A673 (cell line): Measurements from ENCODE around the gene FOLR3. TPM values are rescaled to one million over a fixed set of nuclear protein-coding genes. Genes with fewer than 3 reads are reported as not detected.

Experiments
- BruUV-seq: library from RNA; stranded (reverse); fragments of 400-500 nt; replicated peaks from 2 replicates; lab custom pipeline; 2021; lab: Mats Ljungman, UMichigan
- CTCF ChIA-PET: fragments of 300-600 bp; sonication (Branson Sonifier 250); formaldehyde crosslinking; loops from one replicate; lab custom pipeline; 2022; ENCODE audit warnings: antibody characterized with exemption; lab: Charles Lee
- POLR2A ChIA-PET: fragments of 300-600 bp; sonication (Branson Sonifier 250); formaldehyde crosslinking; loops from one replicate; lab custom pipeline; 2022; ENCODE audit warnings: antibody characterized with exemption; ENCODE audit not compliant: low non-redundant PET; lab: Charles Lee
- DNase-seq: peaks from one replicate; pipeline ENCODE4 v3.0.0-alpha.2; 2015; ENCODE audit warnings: low spot score
- H3K27ac ChIP-seq: fragments of 200-600 bp; sonication (generic); 2 replicates; pipeline ENCODE4 v1.5.1; 2016; ENCODE audit warnings: mixed run types, low read depth, mild to moderate bottlenecking, mixed read lengths, antibody characterized with exemption, low read length; ENCODE audit not compliant: poor library complexity, severe bottlenecking
- H3K27me3 ChIP-seq: fragments of 200-600 bp; sonication (generic); replicated peaks from 2 replicates; pipeline ENCODE4 v1.6.1; 2017; ENCODE audit warnings: mixed run types, low read depth, mild to moderate bottlenecking, mixed read lengths, antibody characterized with exemption, low read length; ENCODE audit not compliant: insufficient read depth, poor library complexity
- H3K36me3 ChIP-seq: fragments of 200-600 bp; sonication (generic); 2 replicates; pipeline ENCODE4 v1.6.1; 2016; ENCODE audit warnings: mixed run types, mild to moderate bottlenecking, mixed read lengths, antibody characterized with exemption, low read length; ENCODE audit not compliant: insufficient read depth, poor library complexity, severe bottlenecking
- H3K4me1 ChIP-seq: fragments of 200-600 bp; sonication (generic); 2 replicates; pipeline ENCODE4 v1.6.1; 2017; ENCODE audit warnings: mixed run types, mild to moderate bottlenecking, mixed read lengths, antibody characterized with exemption, low read length; ENCODE audit not compliant: insufficient read depth, poor library complexity, severe bottlenecking
- H3K4me3 ChIP-seq: fragments of 200-600 bp; sonication (generic); 2 replicates; pipeline ENCODE4 v1.5.1; 2016; ENCODE audit warnings: low read depth, mixed run types, mild to moderate bottlenecking, mixed read lengths, low read length; ENCODE audit not compliant: poor library complexity, severe bottlenecking
- H3K9me3 ChIP-seq: fragments of 200-600 bp; sonication (generic); 2 replicates; pipeline ENCODE4 v1.6.1; 2016; ENCODE audit warnings: mixed run types, low read depth, mild to moderate bottlenecking, mixed read lengths, antibody characterized with exemption, low read length; ENCODE audit not compliant: poor library complexity, severe bottlenecking
- CTCF ChIP-seq: fragments of 300-800, 200-600 bp; sonication (generic); conservative IDR thresholded peaks from 2 replicates; pipeline ENCODE4 v1.5.1; 2017; ENCODE audit warnings: low read depth, mild to moderate bottlenecking, antibody characterized with exemption, low read length, moderate library complexity, mixed read lengths
- EZH2 ChIP-seq: fragments of 200-600 bp; sonication (generic); IDR thresholded peaks from 2 replicates; pipeline ENCODE4 v1.6.1; 2017; ENCODE audit warnings: borderline replicate concordance, low read depth, mild to moderate bottlenecking, mixed read lengths, antibody characterized with exemption, low read length; ENCODE audit not compliant: poor library complexity, severe bottlenecking
- intact Hi-C: fragments of 100-400 bp; cut with micrococcal nuclease; formaldehyde crosslinking; loops from one replicate; pipeline ENCODE4 v1.10.0; 2022; ENCODE audit not compliant: unreplicated experiment
- total RNA-seq: library from RNA; stranded (reverse); gene quantifications from 2 replicates; pipeline ENCODE4 v1.2.3, GENCODE V29; 2021

FOLR3 gene
- total RNA-seq, 1 experiment from 2014 or later = not detected

GRCh38 chr11:72112143-72112977, 23.2 kb upstream of the FOLR3 start, which contains the start of gene ANAPC15:
Gene ANAPC15, minus strand, starts transcription at chr11:72112695. Its CDS starts 1,419 bp downstream, at chr11:72111276.
- POLR2A ChIA-PET = interaction anchor here (0.6 kb wide), 1 partner anchor 33 kb away, joined by 4 read pairs; no protein-coding TSS in a partner anchor
- no peaks in the 10 kb centered on the region for H3K36me3 ChIP-seq
- TF ChIP-seq EZH2 (no peak), CTCF (no peak)
- peak; percentile 100 for DNase-seq
- CTCF ChIA-PET = no interaction called here
- BruUV-seq = no TSS peak
- H3K9me3 ChIP-seq = no peaks in the 10 kb centered on the region
- intact Hi-C loops = loop anchor here (1.0 to 5.0 kb wide), 3 partner anchors 9 to 110 kb away; partner anchors contain the start of genes INPPL1, LAMTOR1, LRRC51 and NUMA1
- peak within 1 kb of the TSS; percentile 56 for H3K4me3 ChIP-seq
- no peaks in the 10 kb centered on the region for H3K27me3 ChIP-seq
- peak within 1 kb of the TSS; percentile 99 for H3K27ac ChIP-seq
- H3K4me1 ChIP-seq = peaks cover 10% of the 10 kb centered on the region

GRCh38 chr11:72112978-72113808, 22.3 kb upstream of the FOLR3 start:
- ChIA-PET POLR2A (interaction anchor here (0.6 kb wide), 1 partner anchor 33 kb away, joined by 4 read pairs; no protein-coding TSS in a partner anchor), CTCF (no interaction called here)
- peak overlapping the region; percentile 56 for H3K4me3 ChIP-seq
- DNase-seq = no peak
- no peaks in the 10 kb centered on the region for H3K27me3 ChIP-seq
- TSS peak; percentile 99 for BruUV-seq
- TF ChIP-seq EZH2 (no peak), CTCF (no peak)
- intact Hi-C loops = loop anchor here (1.0 to 5.0 kb wide), 3 partner anchors 10 to 109 kb away; partner anchors contain the start of genes INPPL1, LAMTOR1, LRRC51 and NUMA1
- no peaks in the 10 kb centered on the region for H3K36me3 ChIP-seq
- peak overlapping the region; percentile 99 for H3K27ac ChIP-seq
- peaks cover 10% of the 10 kb centered on the region for H3K4me1 ChIP-seq
- no peaks in the 10 kb centered on the region for H3K9me3 ChIP-seq

DNA sequence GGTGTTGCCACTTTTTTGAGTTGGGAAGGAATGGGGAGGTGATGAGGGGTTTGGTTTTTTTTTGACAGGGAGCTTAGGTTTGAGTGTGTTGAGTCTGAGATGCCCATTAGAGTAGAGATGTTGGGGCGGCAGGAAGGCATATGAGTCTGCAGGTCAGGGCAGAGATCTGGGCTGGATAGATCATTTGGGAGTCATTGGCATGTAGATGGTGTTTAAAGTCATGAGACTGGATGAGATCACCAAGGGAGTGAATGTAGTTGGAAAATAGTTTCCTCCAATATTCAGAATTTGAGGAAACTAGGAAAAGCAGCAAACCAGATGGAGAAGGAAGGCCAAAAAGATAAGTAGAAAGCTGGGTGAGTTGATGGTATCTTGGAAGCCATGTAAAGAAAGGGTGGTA, 21.0 kb upstream of the FOLR3 start:
- Histone ChIP-seq H3K27me3 (no peaks in the 10 kb centered on the region), H3K4me3 (no peak overlapping the region), H3K27ac (no peak overlapping the region), H3K4me1 (peaks cover 10% of the 10 kb centered on the region), H3K36me3 (no peaks in the 10 kb centered on the region), H3K9me3 (no peaks in the 10 kb centered on the region)
- no peak for TF ChIP-seq CTCF
- no peak for TF ChIP-seq EZH2
- DNase-seq = no peak
- intact Hi-C loops = loop anchor here (5.0 kb wide), 1 partner anchor 108 kb away; the partner anchor contains the start of gene INPPL1
- ChIA-PET POLR2A (no interaction called here), CTCF (no interaction called here)
- no TSS peak for BruUV-seq
